Measurements from ENCODE around the gene RMDN2. TPM values are rescaled to one million over a fixed set of nuclear protein-coding genes. Genes with fewer than 3 reads are reported as not detected.
"Not testable (repeated sequence)": the region's sequence is repeated elsewhere in the genome, so short reads cannot be mapped to it uniquely, and the experiment has no call there.

The RMDN2 gene
- total RNA-seq, 1 donor from 2014 or later, result 6.5 TPM

- H3K9me3 ChIP-seq (replicated peaks), result peaks cover 9% of the 10 kb centered on the region
- H3K27me3 ChIP-seq (ENCODE audit: low read depth), result no peaks in the 10 kb centered on the region
- H3K27ac ChIP-seq (replicated peaks), result no peak overlapping the region
- no peak overlapping the region for H3K4me3 ChIP-seq
- intact Hi-C loops (cut with micrococcal nuclease), result no loop called here
- H3K36me3 ChIP-seq, result no peaks in the 10 kb centered on the region
- no peak for TF ChIP-seq CTCF (IDR thresholded peaks at IDR 0.05; ENCODE audit: borderline replicate concordance)
- H3K4me1 ChIP-seq, result no peaks in the 10 kb centered on the region
- no peak for DNase-seq
These were observed 19.2 kb downstream of the RMDN2 start for GRCh38 chr2:37944268-37944667.

- TF ChIP-seq CTCF (IDR thresholded peaks at IDR 0.05; ENCODE audit: borderline replicate concordance), result no peak
- H3K27ac ChIP-seq (replicated peaks), result no peak overlapping the region
- no peak for DNase-seq
- H3K27me3 ChIP-seq (ENCODE audit: low read depth), result no peaks in the 10 kb centered on the region
- H3K36me3 ChIP-seq, result no peaks in the 10 kb centered on the region
- intact Hi-C loops (cut with micrococcal nuclease), result no loop called here
- no peaks in the 10 kb centered on the region for H3K4me1 ChIP-seq
- no peaks in the 10 kb centered on the region for H3K9me3 ChIP-seq (replicated peaks)
- H3K4me3 ChIP-seq, result no peak overlapping the region
These were observed 22.2 kb downstream of the RMDN2 start for GRCh38 chr2:37947306-37947705.

- H3K4me1 ChIP-seq; intact Hi-C loops (cut with micrococcal nuclease); H3K36me3 ChIP-seq; DNase-seq; H3K27ac ChIP-seq (replicated peaks); H3K4me3 ChIP-seq; H3K27me3 ChIP-seq (ENCODE audit: low read depth): not testable (repeated sequence)
- peaks cover 29% of the 10 kb centered on the region for H3K9me3 ChIP-seq (replicated peaks)
These were observed 37.1 kb downstream of the RMDN2 start for GRCh38 chr2:37962018-37962739.

- H3K4me1 ChIP-seq; H3K27me3 ChIP-seq (ENCODE audit: low read depth); intact Hi-C loops (cut with micrococcal nuclease); DNase-seq; H3K4me3 ChIP-seq; H3K27ac ChIP-seq (replicated peaks); H3K36me3 ChIP-seq: not testable (repeated sequence)
- H3K9me3 ChIP-seq (replicated peaks), result peaks cover 26% of the 10 kb centered on the region
These were observed 37.6 kb downstream of the RMDN2 start for GRCh38 chr2:37962740-37963121.

- H3K36me3 ChIP-seq; intact Hi-C loops (cut with micrococcal nuclease); H3K4me3 ChIP-seq; DNase-seq; H3K27ac ChIP-seq (replicated peaks); H3K27me3 ChIP-seq (ENCODE audit: low read depth); H3K4me1 ChIP-seq: not testable (repeated sequence)
- peaks cover 24% of the 10 kb centered on the region for H3K9me3 ChIP-seq (replicated peaks)
These were observed 38.8 kb downstream of the RMDN2 start for GRCh38 chr2:37963901-37964300.

- no peak for TF ChIP-seq CTCF (IDR thresholded peaks at IDR 0.05; ENCODE audit: borderline replicate concordance)
- Histone ChIP-seq H3K27me3 (ENCODE audit: low read depth) (no peaks in the 10 kb centered on the region), H3K9me3 (replicated peaks) (peaks cover 11% of the 10 kb centered on the region), H3K27ac (replicated peaks) (no peak overlapping the region), H3K4me3 (no peak overlapping the region), H3K36me3 (no peaks in the 10 kb centered on the region), H3K4me1 (no peaks in the 10 kb centered on the region)
- DNase-seq, result no peak
- intact Hi-C loops (cut with micrococcal nuclease), result no loop called here
These were observed 41.2 kb downstream of the RMDN2 start for GRCh38 chr2:37966326-37966725.

GRCh38 chr2:37969731-37970130 lies 44.6 kb downstream of the RMDN2 start:
- Histone ChIP-seq H3K27me3 (ENCODE audit: low read depth) (no peaks in the 10 kb centered on the region), H3K36me3 (no peaks in the 10 kb centered on the region), H3K9me3 (replicated peaks) (peaks cover 11% of the 10 kb centered on the region), H3K27ac (replicated peaks) (no peak overlapping the region), H3K4me1 (no peaks in the 10 kb centered on the region), H3K4me3 (no peak overlapping the region)
- no peak for TF ChIP-seq CTCF (IDR thresholded peaks at IDR 0.05; ENCODE audit: borderline replicate concordance)
- DNase-seq, result no peak
- intact Hi-C loops (cut with micrococcal nuclease), result no loop called here
